GM23338 (cell line): Measurements from ENCODE around the gene TSPAN7. TPM values are rescaled to one million over a fixed set of nuclear protein-coding genes. Genes with fewer than 3 reads are reported as not detected.

Source experiments
- ATAC-seq: fragments of 200-7000 bp; cut with Tn5 transposase; 3 replicates; pipeline ENCODE4 v1.9.1; 2020
- DNase-seq: peaks from one replicate; pipeline ENCODE4 v3.0.0-alpha.2; 2015; ENCODE audit warnings: low spot score
- H2AFZ ChIP-seq: fragments of 200-600 bp; sonication (generic); 2 replicates; pipeline ENCODE4 v1.8.0; 2016; ENCODE audit warnings: antibody characterized with exemption, mild to moderate bottlenecking, moderate library complexity
- H3F3A ChIP-seq: fragments of 200-600 bp; sonication (generic); replicated peaks from 2 replicates; pipeline ENCODE4 v1.8.0; 2017; ENCODE audit warnings: antibody characterized with exemption, mixed run types, low read depth
- H3K27ac ChIP-seq: fragments of 200-600 bp; sonication (generic); 2 replicates; pipeline ENCODE4 v1.6.1; 2016; ENCODE audit warnings: low read depth
- H3K27me3 ChIP-seq: fragments of 200-600 bp; sonication (generic); 2 replicates; pipeline ENCODE4 v1.8.0; 2016; ENCODE audit warnings: mild to moderate bottlenecking, mixed run types, moderate library complexity; ENCODE audit not compliant: insufficient read depth
- H3K36me3 ChIP-seq: fragments of 200-600 bp; sonication (generic); 2 replicates; pipeline ENCODE4 v1.8.0; 2016; ENCODE audit warnings: mild to moderate bottlenecking; ENCODE audit not compliant: insufficient read depth
- H3K4me1 ChIP-seq: fragments of 200-600 bp; sonication (generic); 2 replicates; pipeline ENCODE4 v1.8.0; 2016; ENCODE audit warnings: mild to moderate bottlenecking, moderate library complexity; ENCODE audit not compliant: insufficient read depth
- H3K4me2 ChIP-seq: fragments of 200-600 bp; sonication (generic); 2 replicates; pipeline ENCODE4 v1.7.1; 2017; ENCODE audit warnings: mixed run types
- H3K4me3 ChIP-seq: fragments of 200-600 bp; sonication (generic); 2 replicates; pipeline ENCODE4 v1.6.1; 2016; ENCODE audit warnings: mixed run types
- H3K79me2 ChIP-seq: fragments of 200-600 bp; sonication (generic); replicated peaks from 2 replicates; pipeline ENCODE4 v1.8.0; 2017; ENCODE audit warnings: mild to moderate bottlenecking; ENCODE audit not compliant: insufficient read depth
- H3K9me2 ChIP-seq: fragments of 200-600 bp; sonication (generic); 2 replicates; pipeline ENCODE4 v1.8.0; 2017; ENCODE audit not compliant: insufficient read depth
- H4K20me1 ChIP-seq: fragments of 200-600 bp; sonication (generic); replicated peaks from 2 replicates; pipeline ENCODE4 v1.8.0; 2017; ENCODE audit warnings: mild to moderate bottlenecking; ENCODE audit not compliant: insufficient read depth
- H3K27ac Mint-ChIP-seq: 2 replicates; pipeline ENCODE4 v1.8.0; 2020; ENCODE audit warnings: inconsistent platforms, mild to moderate bottlenecking, moderate library complexity, mixed read lengths
- H3K27me3 Mint-ChIP-seq: 3 replicates; pipeline ENCODE4 v1.8.0; 2022; ENCODE audit warnings: low read depth, mild to moderate bottlenecking, moderate library complexity, mixed read lengths, inconsistent platforms; ENCODE audit not compliant: insufficient read depth, poor library complexity
- H3K36me3 Mint-ChIP-seq: 3 replicates; pipeline ENCODE4 v1.8.0; 2021; ENCODE audit warnings: low read depth, mild to moderate bottlenecking, inconsistent platforms, moderate library complexity, mixed read lengths
- H3K4me1 Mint-ChIP-seq: 3 replicates; pipeline ENCODE4 v1.8.0; 2020; ENCODE audit warnings: mild to moderate bottlenecking, inconsistent platforms, mixed read lengths
- H3K4me3 Mint-ChIP-seq: 3 replicates; pipeline ENCODE4 v1.8.0; 2021; ENCODE audit warnings: moderate library complexity, mild to moderate bottlenecking, inconsistent platforms, mixed read lengths
- H3K9me3 Mint-ChIP-seq: 3 replicates; pipeline ENCODE4 v1.8.0; 2020; ENCODE audit warnings: moderate library complexity, mild to moderate bottlenecking, inconsistent platforms, mixed read lengths
- CREB1 ChIP-seq: fragments of 250-450 bp; sonication (Bioruptor Pico); IDR thresholded peaks from 2 replicates; pipeline ENCODE4 v1.5.0; 2020; ENCODE audit warnings: low read depth, mild to moderate bottlenecking, moderate library complexity
- EZH2 ChIP-seq: fragments of 200-600 bp; sonication (generic); IDR thresholded peaks from one replicate; pipeline ENCODE4 v1.8.0; 2017; ENCODE audit warnings: antibody characterized with exemption, mild to moderate bottlenecking, low read depth; ENCODE audit not compliant: unreplicated experiment
- EZH2phosphoT487 ChIP-seq: fragments of 200-600 bp; sonication (generic); IDR thresholded peaks from one replicate; pipeline ENCODE4 v1.8.1; 2018; ENCODE audit warnings: antibody characterized with exemption; ENCODE audit not compliant: unreplicated experiment
- JUNB ChIP-seq: IDR thresholded peaks from one replicate; pipeline ENCODE4 v1.6.1; 2016; ENCODE audit warnings: antibody characterized with exemption; ENCODE audit not compliant: unreplicated experiment
- NANOG ChIP-seq: IDR thresholded peaks from 2 replicates; pipeline ENCODE4 v1.6.1; 2016; ENCODE audit warnings: antibody characterized with exemption, borderline replicate concordance
- POLR2AphosphoS5 ChIP-seq: IDR thresholded peaks from 2 replicates; pipeline ENCODE4 v1.6.1; 2016; ENCODE audit warnings: antibody characterized with exemption, low read depth
- STAT1 ChIP-seq: IDR thresholded peaks from one replicate; pipeline ENCODE4 v1.6.1; 2016; ENCODE audit warnings: antibody characterized with exemption; ENCODE audit not compliant: unreplicated experiment
- ZNF114 ChIP-seq: fragments of 250-450 bp; sonication (Bioruptor Pico); IDR thresholded peaks from 2 replicates; pipeline ENCODE4 v1.5.0; 2020; ENCODE audit warnings: mild to moderate bottlenecking, moderate library complexity
- ZNF331 ChIP-seq: fragments of 250-450 bp; sonication (Bioruptor Pico); IDR thresholded peaks from 2 replicates; pipeline ENCODE4 v1.5.0; 2020; ENCODE audit warnings: low read depth, mild to moderate bottlenecking, moderate library complexity
- polyA plus RNA-seq: library from polyadenylated mRNA; unstranded; fragments of >200 nt; fragmentation: Nextera tagmentation; extraction: Ambion mirVana; gene quantifications from 2 replicates; pipeline ENCODE4 v1.2.1, GENCODE V29; 2016
- total RNA-seq: library from RNA; depleted of rRNA; stranded (reverse); fragments of >200 nt; shearing (Covaris generic); gene quantifications from 2 replicates; pipeline ENCODE4 v1.2.3, GENCODE V29; 2014
- TF ChIP-seq, protein P1 (sequence below): IDR thresholded peaks from one replicate; pipeline ENCODE4 v1.6.1; 2018; ENCODE audit warnings: antibody characterized with exemption; ENCODE audit not compliant: unreplicated experiment
- TF ChIP-seq, protein P2 (sequence below): IDR thresholded peaks from 2 replicates; pipeline ENCODE4 v1.6.1; 2016; ENCODE audit warnings: antibody characterized with exemption
- TF ChIP-seq, protein P3 (sequence below), 2 experiments: fragments of 200-600 bp in 1 of 2; sonication (generic) in 1 of 2; conservative IDR thresholded peaks; 2 replicates each; pipeline versions ENCODE4 v1.5.1 to v1.6.1; 2016 to 2017; ENCODE audit warnings: antibody characterized with exemption in 2 of 2, low read depth in 2 of 2, mild to moderate bottlenecking in 2 of 2, moderate library complexity in 1 of 2

TSPAN7 gene
- total and polyA plus RNA-seq, 2 experiments from 2014 or later = 7.2 to 11.5 TPM

DNA sequence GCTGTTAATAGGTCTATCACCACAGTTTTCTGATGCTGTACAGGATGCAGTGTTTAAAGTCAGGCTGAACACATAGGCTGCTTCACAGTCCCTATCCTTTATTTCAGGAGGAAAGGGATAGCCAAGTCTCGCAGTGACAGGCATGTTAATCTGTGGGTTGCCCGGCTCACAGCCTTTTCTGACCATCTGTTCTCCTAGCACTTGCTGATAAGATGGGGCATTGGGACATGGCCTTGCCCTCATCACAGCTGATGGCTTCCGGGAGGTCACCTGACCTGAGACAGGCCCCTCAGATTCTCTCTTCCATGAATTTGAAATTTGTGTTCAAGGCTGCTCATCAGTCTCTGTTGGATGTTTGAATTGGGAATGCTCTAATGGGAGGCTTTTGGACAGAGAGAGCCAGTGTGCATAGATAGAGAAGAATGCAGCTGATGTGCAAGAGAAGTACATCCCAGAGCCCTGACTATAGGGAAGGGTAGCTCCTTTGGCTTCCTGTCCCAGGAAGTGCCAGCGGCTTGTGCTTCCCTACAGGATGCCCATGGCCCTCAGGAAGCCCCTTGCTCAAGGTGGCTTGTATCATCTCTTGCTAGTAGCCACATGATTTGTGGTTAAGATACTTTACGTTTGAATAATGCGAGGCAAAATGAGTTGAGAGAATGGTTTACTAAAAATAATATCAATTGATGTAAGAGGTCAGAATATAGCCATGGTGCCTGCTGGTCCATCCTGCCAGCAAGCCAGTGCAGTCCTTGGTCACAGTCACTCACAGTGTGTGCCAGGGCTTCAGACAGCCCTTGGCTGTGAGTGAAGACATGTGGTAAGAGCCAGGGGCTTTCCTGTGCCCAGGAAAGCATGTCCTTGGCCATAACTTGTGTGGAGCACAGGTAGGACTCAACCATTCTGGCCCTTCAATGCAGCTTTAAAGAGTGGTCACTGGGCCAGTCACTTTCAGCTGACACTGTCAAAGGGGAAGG lies 88.6 kb downstream of the TSPAN7 start (continued):
- TF ChIP-seq, protein P1, sequence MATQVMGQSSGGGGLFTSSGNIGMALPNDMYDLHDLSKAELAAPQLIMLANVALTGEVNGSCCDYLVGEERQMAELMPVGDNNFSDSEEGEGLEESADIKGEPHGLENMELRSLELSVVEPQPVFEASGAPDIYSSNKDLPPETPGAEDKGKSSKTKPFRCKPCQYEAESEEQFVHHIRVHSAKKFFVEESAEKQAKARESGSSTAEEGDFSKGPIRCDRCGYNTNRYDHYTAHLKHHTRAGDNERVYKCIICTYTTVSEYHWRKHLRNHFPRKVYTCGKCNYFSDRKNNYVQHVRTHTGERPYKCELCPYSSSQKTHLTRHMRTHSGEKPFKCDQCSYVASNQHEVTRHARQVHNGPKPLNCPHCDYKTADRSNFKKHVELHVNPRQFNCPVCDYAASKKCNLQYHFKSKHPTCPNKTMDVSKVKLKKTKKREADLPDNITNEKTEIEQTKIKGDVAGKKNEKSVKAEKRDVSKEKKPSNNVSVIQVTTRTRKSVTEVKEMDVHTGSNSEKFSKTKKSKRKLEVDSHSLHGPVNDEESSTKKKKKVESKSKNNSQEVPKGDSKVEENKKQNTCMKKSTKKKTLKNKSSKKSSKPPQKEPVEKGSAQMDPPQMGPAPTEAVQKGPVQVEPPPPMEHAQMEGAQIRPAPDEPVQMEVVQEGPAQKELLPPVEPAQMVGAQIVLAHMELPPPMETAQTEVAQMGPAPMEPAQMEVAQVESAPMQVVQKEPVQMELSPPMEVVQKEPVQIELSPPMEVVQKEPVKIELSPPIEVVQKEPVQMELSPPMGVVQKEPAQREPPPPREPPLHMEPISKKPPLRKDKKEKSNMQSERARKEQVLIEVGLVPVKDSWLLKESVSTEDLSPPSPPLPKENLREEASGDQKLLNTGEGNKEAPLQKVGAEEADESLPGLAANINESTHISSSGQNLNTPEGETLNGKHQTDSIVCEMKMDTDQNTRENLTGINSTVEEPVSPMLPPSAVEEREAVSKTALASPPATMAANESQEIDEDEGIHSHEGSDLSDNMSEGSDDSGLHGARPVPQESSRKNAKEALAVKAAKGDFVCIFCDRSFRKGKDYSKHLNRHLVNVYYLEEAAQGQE = no peak
- TF ChIP-seq ZNF331 (CRISPR knock-in tag) (no peak), EZH2phosphoT487 (no peak), POLR2AphosphoS5 (no peak)
- TF ChIP-seq, protein P2, sequence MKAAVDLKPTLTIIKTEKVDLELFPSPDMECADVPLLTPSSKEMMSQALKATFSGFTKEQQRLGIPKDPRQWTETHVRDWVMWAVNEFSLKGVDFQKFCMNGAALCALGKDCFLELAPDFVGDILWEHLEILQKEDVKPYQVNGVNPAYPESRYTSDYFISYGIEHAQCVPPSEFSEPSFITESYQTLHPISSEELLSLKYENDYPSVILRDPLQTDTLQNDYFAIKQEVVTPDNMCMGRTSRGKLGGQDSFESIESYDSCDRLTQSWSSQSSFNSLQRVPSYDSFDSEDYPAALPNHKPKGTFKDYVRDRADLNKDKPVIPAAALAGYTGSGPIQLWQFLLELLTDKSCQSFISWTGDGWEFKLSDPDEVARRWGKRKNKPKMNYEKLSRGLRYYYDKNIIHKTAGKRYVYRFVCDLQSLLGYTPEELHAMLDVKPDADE = no peak
- TF ChIP-seq, protein P3, sequence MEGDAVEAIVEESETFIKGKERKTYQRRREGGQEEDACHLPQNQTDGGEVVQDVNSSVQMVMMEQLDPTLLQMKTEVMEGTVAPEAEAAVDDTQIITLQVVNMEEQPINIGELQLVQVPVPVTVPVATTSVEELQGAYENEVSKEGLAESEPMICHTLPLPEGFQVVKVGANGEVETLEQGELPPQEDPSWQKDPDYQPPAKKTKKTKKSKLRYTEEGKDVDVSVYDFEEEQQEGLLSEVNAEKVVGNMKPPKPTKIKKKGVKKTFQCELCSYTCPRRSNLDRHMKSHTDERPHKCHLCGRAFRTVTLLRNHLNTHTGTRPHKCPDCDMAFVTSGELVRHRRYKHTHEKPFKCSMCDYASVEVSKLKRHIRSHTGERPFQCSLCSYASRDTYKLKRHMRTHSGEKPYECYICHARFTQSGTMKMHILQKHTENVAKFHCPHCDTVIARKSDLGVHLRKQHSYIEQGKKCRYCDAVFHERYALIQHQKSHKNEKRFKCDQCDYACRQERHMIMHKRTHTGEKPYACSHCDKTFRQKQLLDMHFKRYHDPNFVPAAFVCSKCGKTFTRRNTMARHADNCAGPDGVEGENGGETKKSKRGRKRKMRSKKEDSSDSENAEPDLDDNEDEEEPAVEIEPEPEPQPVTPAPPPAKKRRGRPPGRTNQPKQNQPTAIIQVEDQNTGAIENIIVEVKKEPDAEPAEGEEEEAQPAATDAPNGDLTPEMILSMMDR (conservative IDR thresholded peaks at IDR 0.05; ENCODE audit: low read depth in 2 of 2) = no peak

DNA sequence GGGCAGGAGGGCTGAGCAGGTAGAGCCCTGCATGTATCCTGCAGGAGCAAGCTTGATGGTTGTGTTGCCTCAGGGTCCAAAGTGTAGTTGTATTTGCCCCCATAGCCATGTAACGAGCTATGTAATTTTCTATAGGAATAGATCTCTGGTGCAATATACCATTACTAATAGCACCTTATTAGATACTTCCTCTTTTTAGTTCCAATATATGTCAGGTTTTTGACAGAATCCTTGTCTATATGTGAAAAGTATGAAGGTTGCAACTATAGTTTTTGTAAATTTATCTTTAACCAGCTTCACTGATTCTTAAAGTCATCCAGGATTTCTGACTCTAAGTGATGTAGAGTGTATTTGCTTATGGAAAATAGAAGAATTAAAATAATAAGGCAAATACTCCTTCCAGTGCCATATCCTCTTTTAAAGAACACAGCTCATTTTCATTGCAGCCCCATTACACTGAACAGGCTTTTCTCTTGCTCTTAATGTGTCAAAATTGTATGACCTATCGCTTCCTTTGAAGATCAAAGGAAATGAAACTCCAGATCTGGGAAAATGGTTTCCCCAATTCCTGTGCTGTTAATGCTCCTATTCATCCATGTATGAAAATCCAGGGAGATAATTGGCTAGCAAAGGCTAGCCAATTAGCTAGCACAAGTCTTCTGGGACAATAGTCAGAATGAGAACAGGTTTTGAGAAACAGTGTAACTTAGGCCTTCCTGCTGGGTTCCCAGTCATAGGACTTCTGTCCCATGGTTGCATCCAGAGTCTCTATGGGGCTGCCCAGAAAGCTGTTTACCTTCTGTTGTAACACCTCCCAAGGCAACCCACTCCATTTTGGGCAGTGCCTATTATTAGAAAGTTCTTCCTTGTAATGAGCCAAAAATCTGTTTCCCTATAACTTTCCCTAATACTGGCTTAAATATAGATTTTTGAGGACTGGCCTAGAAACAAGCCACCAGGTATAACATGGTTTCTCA lies 90.6 kb downstream of the TSPAN7 start:
- no peak overlapping the region for H3K4me3 Mint-ChIP-seq
- Histone ChIP-seq H3K79me2 (no peaks in the 10 kb centered on the region), H3K4me2 (no peak overlapping the region), H3K36me3 (no peaks in the 10 kb centered on the region), H3K27me3 (no peaks in the 10 kb centered on the region), H4K20me1 (no peaks in the 10 kb centered on the region), H2AFZ (no peak overlapping the region), H3K4me1 (no peaks in the 10 kb centered on the region), H3F3A (no peaks in the 10 kb centered on the region), H3K4me3 (no peak overlapping the region), H3K9me2 (no peaks in the 10 kb centered on the region), H3K27ac (no peak overlapping the region)
- no peaks in the 10 kb centered on the region for H3K9me3 Mint-ChIP-seq
- no peaks in the 10 kb centered on the region for H3K27me3 Mint-ChIP-seq
- no peaks in the 10 kb centered on the region for H3K36me3 Mint-ChIP-seq
- H3K27ac Mint-ChIP-seq = no peak overlapping the region
- DNase-seq (no peak), ATAC-seq (no peak)
- H3K4me1 Mint-ChIP-seq = no peaks in the 10 kb centered on the region; the same call in 2 of the 3 replicates
- TF ChIP-seq JUNB (no peak), ZNF114 (no peak), POLR2AphosphoS5 (no peak), ZNF331 (CRISPR knock-in tag) (no peak), CREB1 (CRISPR knock-in tag) (no peak), NANOG (no peak), EZH2 (no peak), EZH2phosphoT487 (no peak), STAT1 (no peak)
- TF ChIP-seq, protein P3 (conservative IDR thresholded peaks at IDR 0.05; ENCODE audit: low read depth in 2 of 2) = no peak
